NK-92 (cell line): ENCODE results near the gene KATNA1.
"Not testable (repeated sequence)": the region's sequence is repeated elsewhere in the genome, so short reads cannot be mapped to it uniquely, and the experiment has no call there.

ENCODE experiments used
- DNase-seq: peaks from one replicate; lab custom pipeline; 2025; ENCODE audit not compliant: unreplicated experiment; lab: John Stamatoyannopoulos, UW

Gene KATNA1

GRCh38 chr6:149648148-149649145 lies at the start of gene KATNA1:
Gene KATNA1 (minus strand): TSS chr6:149648714. CDS start chr6:149638547, 10,167 bp downstream.
- DNase-seq: peak; percentile 27

- no peak for DNase-seq
Observed at GRCh38 chr6:149698175-149698574, 49.7 kb upstream of the KATNA1 start.

DNA sequence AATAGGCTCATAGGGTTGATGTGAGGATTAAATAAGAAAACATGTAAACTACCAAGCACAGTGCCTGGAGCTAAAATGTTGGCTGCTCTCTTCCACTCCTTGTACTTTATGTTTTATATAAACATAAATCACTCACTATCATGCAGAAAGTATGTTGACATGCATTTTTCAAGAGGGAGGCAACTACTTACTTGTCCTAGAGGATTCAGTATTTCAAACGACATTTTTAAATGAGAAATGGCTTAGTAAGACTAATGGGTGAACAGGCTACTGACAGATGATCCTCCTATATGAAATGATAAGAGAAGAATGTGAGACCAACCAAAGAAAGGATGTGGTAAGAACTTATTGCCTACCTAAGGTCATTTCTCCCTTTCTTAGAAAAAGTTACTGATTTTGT lies 48.4 kb upstream of the KATNA1 start:
- no peak for DNase-seq

DNA sequence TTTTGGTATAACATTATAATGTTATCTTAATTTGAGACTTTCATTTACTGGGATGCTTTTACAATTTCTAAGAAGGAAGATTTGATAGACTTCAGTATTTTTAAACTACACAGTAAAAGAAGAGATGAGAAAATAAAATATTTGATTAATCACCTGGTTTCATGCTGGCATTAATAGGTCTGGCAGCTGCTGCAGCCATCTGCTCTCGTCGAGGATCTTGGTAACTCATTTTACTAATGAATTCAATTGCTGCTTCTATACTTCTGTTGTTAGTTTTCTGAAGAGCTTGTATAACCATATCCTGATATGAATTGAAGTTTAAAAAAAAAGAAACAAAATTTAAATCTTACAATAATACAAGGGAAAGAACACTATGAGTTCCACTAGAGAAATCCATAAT lies 46.4 kb upstream of the KATNA1 start:
- no peak for DNase-seq

- no peak for DNase-seq
Observed at GRCh38 chr6:149691201-149691600, 42.7 kb upstream of the KATNA1 start.

DNA sequence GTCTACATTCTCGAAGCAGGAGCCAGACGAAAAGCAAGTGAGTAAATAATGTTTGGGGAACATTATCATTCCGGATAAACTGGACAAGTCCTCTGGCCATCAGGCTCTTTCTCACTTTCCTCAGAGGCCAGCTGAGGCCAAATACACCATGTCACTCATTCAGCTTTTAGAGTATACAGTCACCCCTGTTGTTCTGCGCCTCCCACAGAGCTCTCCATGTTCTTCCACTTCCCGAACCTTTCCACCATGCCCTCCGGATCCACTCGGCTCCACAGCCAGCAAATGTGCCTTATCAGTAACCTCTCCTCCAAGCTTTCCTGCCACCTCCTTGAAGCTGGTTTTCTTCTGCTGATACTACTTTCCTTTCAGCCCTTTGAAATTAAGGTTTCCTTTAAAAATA lies 37.7 kb upstream of the KATNA1 start:
- DNase-seq: no peak

DNA sequence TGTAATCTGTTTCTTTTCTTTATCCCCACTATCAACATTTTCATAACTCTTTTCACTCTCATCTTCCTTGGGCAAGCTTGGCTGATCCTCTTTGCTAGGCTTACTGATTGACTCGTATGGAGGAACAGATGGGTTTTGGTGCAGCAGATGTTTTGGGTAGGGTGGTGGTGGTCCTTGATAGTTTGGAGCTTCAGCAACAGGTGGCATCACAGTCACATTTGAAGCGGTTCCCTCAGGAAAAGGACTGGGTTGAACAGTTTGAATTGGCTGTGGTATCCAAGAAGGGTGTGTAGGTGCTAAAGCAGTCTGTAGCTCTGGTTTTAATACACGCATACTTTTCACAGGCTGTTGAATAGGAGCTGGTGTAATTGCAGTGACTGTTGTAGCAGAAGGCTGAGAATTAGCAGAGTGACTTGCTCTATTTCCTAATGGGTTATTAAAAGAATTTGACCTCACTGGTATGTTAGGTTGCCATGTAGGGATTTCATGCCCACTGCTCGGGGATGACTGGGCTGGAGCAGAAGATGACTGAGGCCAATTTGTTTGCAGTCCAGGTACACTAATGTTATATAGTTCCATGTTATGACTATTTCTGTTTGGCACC lies 34.8 kb upstream of the KATNA1 start:
- no peak for DNase-seq

GRCh38 chr6:149681845-149682244 lies 33.3 kb upstream of the KATNA1 start:
- DNase-seq: not testable (repeated sequence)

DNA sequence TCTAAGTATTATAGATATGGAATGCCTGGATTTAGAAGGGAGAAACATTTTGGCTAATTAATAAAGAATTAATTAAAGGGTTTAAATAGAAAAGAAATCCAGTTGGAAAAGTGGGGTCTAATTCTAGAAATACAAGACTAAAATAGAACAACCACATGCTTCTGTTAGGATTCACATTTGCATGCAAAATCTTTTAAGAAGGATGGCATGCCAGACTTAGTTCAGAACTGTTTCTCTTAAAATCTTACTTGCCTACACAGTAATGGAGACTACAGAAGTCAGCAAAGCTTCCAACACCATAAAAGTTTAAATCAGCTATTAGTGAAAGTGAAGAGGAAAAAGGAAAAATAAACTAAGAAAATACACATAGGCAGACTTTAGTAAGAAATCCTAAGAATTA lies 32.7 kb upstream of the KATNA1 start:
- DNase-seq: no peak

GRCh38 chr6:149680503-149680902 lies 32.0 kb upstream of the KATNA1 start:
- no peak for DNase-seq

DNA sequence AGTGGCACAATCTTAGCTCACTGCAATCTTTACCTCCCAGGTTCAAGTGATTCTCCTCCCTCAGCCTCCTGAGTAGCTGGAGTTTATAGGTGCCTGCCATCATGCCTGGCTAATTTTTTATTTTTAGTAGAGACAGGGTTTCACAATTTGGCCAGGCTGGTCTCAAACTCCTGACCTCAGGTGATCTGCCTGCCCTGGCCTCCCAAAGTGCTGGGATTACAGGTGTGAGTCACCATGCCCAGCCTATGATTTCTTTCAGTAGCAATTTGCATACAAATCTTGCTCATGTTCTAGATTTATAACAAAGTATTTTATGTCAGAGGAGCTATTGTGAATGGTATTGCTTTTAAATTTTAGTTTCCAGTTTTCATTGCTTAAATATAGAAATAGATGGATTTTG lies 23.8 kb upstream of the KATNA1 start:
- not testable (repeated sequence) for DNase-seq

DNA sequence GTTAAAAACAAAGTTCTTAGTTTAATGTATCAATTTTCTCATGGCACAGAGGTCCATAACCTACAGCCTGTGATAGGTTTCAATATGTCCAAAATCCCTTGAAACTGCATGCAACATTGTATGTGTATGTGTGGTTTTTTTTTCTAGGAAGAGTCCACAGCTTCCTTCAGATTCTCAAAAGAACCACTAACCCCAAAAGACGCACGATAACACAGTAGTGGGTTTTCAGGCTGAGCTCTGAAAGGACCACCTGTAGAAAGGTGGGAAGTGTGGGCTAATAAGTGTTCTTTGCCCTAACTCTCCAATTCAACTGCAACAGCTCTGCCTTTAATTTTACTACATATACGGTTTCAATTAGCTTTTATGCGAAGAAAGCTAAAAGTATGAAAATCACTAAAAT lies 11.5 kb upstream of the KATNA1 start:
- no peak for DNase-seq

DNA sequence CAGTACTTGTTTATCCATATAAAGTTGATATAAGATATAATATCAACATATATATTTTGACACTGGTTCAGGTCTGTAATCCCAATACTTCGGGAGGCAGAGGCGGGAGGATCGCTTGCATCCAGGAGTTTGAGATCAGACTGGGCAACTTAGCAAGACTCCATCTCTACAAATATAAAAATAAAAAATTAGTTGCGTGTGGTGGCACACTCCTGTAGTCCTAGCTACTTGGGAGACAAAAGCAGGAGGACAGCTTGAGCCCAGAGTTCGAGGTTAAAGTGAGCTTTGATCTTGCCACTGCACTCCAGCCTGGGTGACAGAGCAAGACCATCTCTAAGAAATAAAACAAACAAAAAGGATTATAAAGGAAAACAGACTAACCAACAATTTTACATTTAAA lies 8.9 kb upstream of the KATNA1 start:
- no peak for DNase-seq

GRCh38 chr6:149651056-149651455 lies 2.5 kb upstream of the KATNA1 start:
- DNase-seq: no peak

GRCh38 chr6:149646599-149646998 lies 1.9 kb downstream of the KATNA1 start:
- no peak for DNase-seq

GRCh38 chr6:149642829-149643580 lies 5.5 kb downstream of the KATNA1 start:
- no peak for DNase-seq

- no peak for DNase-seq
Observed at GRCh38 chr6:149636124-149636523, 12.4 kb downstream of the KATNA1 start.

- no peak for DNase-seq
Observed at GRCh38 chr6:149634315-149634714, 14.2 kb downstream of the KATNA1 start.

GRCh38 chr6:149628875-149629510 lies 19.5 kb downstream of the KATNA1 start:
- DNase-seq: no peak

GRCh38 chr6:149627672-149628071 lies 20.8 kb downstream of the KATNA1 start:
- no peak for DNase-seq

DNA sequence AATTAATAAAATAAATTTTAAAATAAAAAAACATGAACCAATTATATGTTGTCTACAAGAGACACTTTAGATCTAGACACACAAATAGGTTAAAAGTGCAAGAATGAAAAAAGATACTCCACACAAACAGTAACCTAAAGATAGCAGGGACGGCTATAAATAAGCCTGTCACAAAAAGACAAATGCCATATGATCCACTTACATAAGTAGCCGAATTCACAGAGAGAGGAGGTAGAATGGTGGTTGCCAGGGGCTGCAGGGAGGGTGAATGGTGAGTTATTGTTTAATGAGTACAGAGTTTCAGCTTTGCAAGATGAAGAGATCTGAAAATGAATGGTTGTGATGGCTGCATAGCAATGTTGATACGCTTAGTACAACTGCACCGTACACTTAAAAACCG lies 32.7 kb downstream of the KATNA1 start:
- no peak for DNase-seq
